ENCODE measurements around the gene ZNF605.
"Not testable (repeated sequence)": the region's sequence is repeated elsewhere in the genome, so short reads cannot be mapped to it uniquely, and the experiment has no call there.

- not testable (repeated sequence) for TF ChIP-seq ZFP30 (CRISPR knock-in tag; IDR thresholded peaks at IDR 0.05); ARNTL (CRISPR knock-in tag; IDR thresholded peaks at IDR 0.05; ENCODE audit: borderline replicate concordance, low read depth); CSRNP3 (CRISPR knock-in tag; IDR thresholded peaks at IDR 0.05); ISL1 (CRISPR knock-in tag; IDR thresholded peaks at IDR 0.05); GLIS3 (CRISPR knock-in tag; IDR thresholded peaks at IDR 0.05); CREB5 (CRISPR knock-in tag; IDR thresholded peaks at IDR 0.05; ENCODE audit: low read depth); PATZ1 (CRISPR knock-in tag; IDR thresholded peaks at IDR 0.05; ENCODE audit: borderline replicate concordance); RARB (CRISPR knock-in tag; IDR thresholded peaks at IDR 0.05); TSHZ2 (CRISPR knock-in tag; IDR thresholded peaks at IDR 0.05); TOX (CRISPR knock-in tag; IDR thresholded peaks at IDR 0.05; ENCODE audit: borderline replicate concordance)
Measured at GRCh38 chr12:132936921-132937320, 19.2 kb downstream of the ZNF605 start.
